ENCODE results near the gene MTMR12.

The MTMR12 gene

GRCh38 chr5:32187675-32188074, 125.1 kb downstream of the MTMR12 start:
- no peak for DNase-seq

DNA sequence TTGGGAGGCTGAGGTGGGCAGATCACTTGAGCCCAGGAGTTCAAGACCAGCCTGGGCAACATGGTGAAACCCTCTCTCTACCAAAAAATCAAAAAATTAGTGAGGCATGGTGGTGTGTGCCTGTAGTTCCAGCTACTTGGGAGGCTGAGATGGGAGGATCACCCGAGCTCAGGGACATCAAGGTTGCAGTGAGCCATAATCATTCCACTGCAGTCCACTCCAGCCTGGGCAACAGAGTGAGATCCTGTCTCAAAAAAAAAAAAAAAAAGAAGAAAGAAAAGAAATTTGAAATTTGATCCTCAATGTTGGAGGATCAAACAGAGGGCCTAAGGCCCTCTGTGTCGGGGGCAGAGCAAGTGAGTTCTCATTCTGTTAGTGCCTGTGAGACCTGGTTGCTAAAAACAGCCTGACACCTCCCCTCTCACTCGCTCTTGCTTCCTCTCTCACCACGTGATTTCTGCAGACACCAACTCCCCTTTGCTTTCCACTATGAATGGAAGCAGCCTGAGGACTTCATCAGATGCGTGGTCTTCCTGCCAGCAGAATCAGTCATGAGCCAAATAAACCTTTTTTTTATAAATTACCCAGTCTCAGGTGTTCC, 130.2 kb downstream of the MTMR12 start:
- DNase-seq, result no peak

Data from stimulated activated CD4-positive, alpha-beta T cell treated with anti-CD3 and anti-CD28 coated beads, Interleukin-4, amount 100 ng/mL, for 1 hour (primary cell).